CD14-positive monocyte (primary cell): ENCODE results near the gene THG1L. TPM values are rescaled to one million over a fixed set of nuclear protein-coding genes. Genes with fewer than 3 reads are reported as not detected.

Source experiments
- DNase-seq, 3 donors: peaks; one replicate each; pipeline ENCODE4 v3.0.0-alpha.2; 2011 to 2022
- H2AFZ ChIP-seq: 2 replicates; pipeline ENCODE4 v1.6.0; 2012; ENCODE audit warnings: mild to moderate bottlenecking, low read depth, low read length, inconsistent platforms; ENCODE audit not compliant: insufficient read depth, poor library complexity, severe bottlenecking
- H3K27ac ChIP-seq, 2 donors: 1 replicate in 1 of 2; 2 replicates in 1 of 2; pipeline ENCODE4 v1.5.1; 2012 to 2013; ENCODE audit warnings: low read length in 2 of 2, control low read depth in 1 of 2, inconsistent platforms in 1 of 2, low read depth in 1 of 2, mild to moderate bottlenecking in 1 of 2
- H3K27me3 ChIP-seq, 2 donors: one replicate each; pipeline versions ENCODE4 v1.6.0 to v1.6.1; 2011 to 2013; ENCODE audit warnings: low read length in 2 of 2; ENCODE audit not compliant: control insufficient read depth in 2 of 2, insufficient read depth in 2 of 2
- H3K36me3 ChIP-seq, 2 donors: replicated peaks in 1 of 2; 1 replicate in 1 of 2; 2 replicates in 1 of 2; pipeline versions ENCODE4 v1.5.1 to v1.6.1; 2012 to 2013; ENCODE audit warnings: low read length in 2 of 2, control low read depth in 1 of 2, inconsistent platforms in 1 of 2, mild to moderate bottlenecking in 1 of 2; ENCODE audit not compliant: insufficient read depth in 2 of 2, control insufficient read depth in 1 of 2
- H3K4me1 ChIP-seq, 2 donors: 1 replicate in 1 of 2; 2 replicates in 1 of 2; pipeline versions ENCODE4 v1.5.1 to v1.6.1; 2012 to 2013; ENCODE audit warnings: low read length in 2 of 2, control low read depth in 1 of 2, inconsistent platforms in 1 of 2, mild to moderate bottlenecking in 1 of 2, moderate library complexity in 1 of 2; ENCODE audit not compliant: insufficient read depth in 2 of 2, control insufficient read depth in 1 of 2
- H3K4me2 ChIP-seq: replicated peaks from 2 replicates; pipeline ENCODE3; 2012; ENCODE audit warnings: low read length, moderate library complexity, mild to moderate bottlenecking; ENCODE audit not compliant: poor library complexity, severe bottlenecking; ENCODE audit errors: extremely low read depth
- H3K4me3 ChIP-seq, 3 experiments: fragments of 200-600 bp in 1 of 3; sonication (generic) in 1 of 3; replicated peaks in 1 of 3; 1 replicate in 2 of 3; 2 replicates in 1 of 3; pipeline ENCODE4 v1.5.1; 2011 to 2013; ENCODE audit warnings: low read length in 3 of 3, mild to moderate bottlenecking in 3 of 3, control low read depth in 2 of 3, low read depth in 2 of 3, inconsistent platforms in 1 of 3, moderate library complexity in 1 of 3
- H3K79me2 ChIP-seq: 2 replicates; pipeline ENCODE4 v1.6.0; 2012; ENCODE audit warnings: mild to moderate bottlenecking, control low read depth, inconsistent platforms, low read length, moderate library complexity; ENCODE audit not compliant: insufficient read depth
- H3K9ac ChIP-seq: 2 replicates; pipeline ENCODE4 v1.6.0; 2017; ENCODE audit warnings: low read length, mild to moderate bottlenecking; ENCODE audit not compliant: insufficient read depth, poor library complexity, severe bottlenecking
- H3K9me3 ChIP-seq, 2 donors: replicated peaks in 1 of 2; 1 replicate in 1 of 2; 2 replicates in 1 of 2; pipeline versions ENCODE4 v1.5.1 to v1.6.1; 2012 to 2013; ENCODE audit warnings: low read length in 2 of 2, control low read depth in 1 of 2; ENCODE audit not compliant: control insufficient read depth in 1 of 2, insufficient read depth in 1 of 2
- H4K20me1 ChIP-seq: 2 replicates; pipeline ENCODE4 v1.6.0; 2012; ENCODE audit warnings: mild to moderate bottlenecking, low read length, control low read depth, moderate library complexity; ENCODE audit not compliant: insufficient read depth
- H3K27ac Mint-ChIP-seq, 7 donors: one replicate each; pipeline ENCODE4 v1.8.0; 2020; ENCODE audit warnings: mild to moderate bottlenecking in 7 of 7, mixed read lengths in 7 of 7, moderate library complexity in 6 of 7, inconsistent platforms in 2 of 7
- H3K27me3 Mint-ChIP-seq, 3 donors: one replicate each; pipeline ENCODE4 v1.8.0; 2021 to 2022; ENCODE audit warnings: low read depth in 3 of 3, mild to moderate bottlenecking in 3 of 3, mixed read lengths in 3 of 3, moderate library complexity in 3 of 3, inconsistent platforms in 1 of 3
- H3K36me3 Mint-ChIP-seq, 2 donors: one replicate each; pipeline ENCODE4 v1.8.0; 2020; ENCODE audit warnings: mixed read lengths in 2 of 2, inconsistent platforms in 1 of 2, mild to moderate bottlenecking in 1 of 2
- H3K4me1 Mint-ChIP-seq: one replicate; pipeline ENCODE4 v1.8.0; 2020; ENCODE audit warnings: mild to moderate bottlenecking, mixed read lengths
- H3K4me3 Mint-ChIP-seq, 2 donors: one replicate each; pipeline ENCODE4 v1.8.0; 2020; ENCODE audit warnings: mild to moderate bottlenecking in 2 of 2, mixed read lengths in 2 of 2, moderate library complexity in 1 of 2
- H3K9me3 Mint-ChIP-seq, 7 donors: one replicate each; pipeline ENCODE4 v1.8.0; 2020 to 2022; ENCODE audit warnings: mixed read lengths in 7 of 7, mild to moderate bottlenecking in 6 of 7, moderate library complexity in 6 of 7, inconsistent platforms in 2 of 7
- WGBS: methylation state at CpG from one replicate; pipeline ENCODE4 v1.1.5; 2013; ENCODE audit warnings: missing lambda C conversion rate; ENCODE audit not compliant: insufficient coverage; 5-methylcytosine and 5-hydroxymethylcytosine counted together
- intact Hi-C, 2 donors: fragments of 100-400 bp; cut with micrococcal nuclease; formaldehyde crosslinking; loops; one replicate each; pipeline versions ENCODE4 v1.15.0 to v1.15.1; 2023
- polyA plus RNA-seq, 3 donors: library from polyadenylated mRNA; depleted of rRNA in 1 of 3; unstranded in 2 of 3; stranded (reverse) in 1 of 3; fragments of 300-500 nt in 2 of 3; fragments of >200 nt in 1 of 3; fragmentation: Illumina TruSeq in 2 of 3; gene quantifications; 1 replicate in 2 of 3; 2 replicates in 1 of 3; pipeline ENCODE4 v1.2.3, GENCODE V29; 2012 to 2021
- TF ChIP-seq, protein P1 (sequence below): fragments of 200-600 bp; IDR thresholded peaks from one replicate; pipeline ENCODE4 v1.8.0; 2022; ENCODE audit warnings: antibody characterized with exemption, mild to moderate bottlenecking

THG1L gene
- polyA plus RNA-seq, 3 donors: 7.6 to 12.2 (median 7.6) TPM

DNA sequence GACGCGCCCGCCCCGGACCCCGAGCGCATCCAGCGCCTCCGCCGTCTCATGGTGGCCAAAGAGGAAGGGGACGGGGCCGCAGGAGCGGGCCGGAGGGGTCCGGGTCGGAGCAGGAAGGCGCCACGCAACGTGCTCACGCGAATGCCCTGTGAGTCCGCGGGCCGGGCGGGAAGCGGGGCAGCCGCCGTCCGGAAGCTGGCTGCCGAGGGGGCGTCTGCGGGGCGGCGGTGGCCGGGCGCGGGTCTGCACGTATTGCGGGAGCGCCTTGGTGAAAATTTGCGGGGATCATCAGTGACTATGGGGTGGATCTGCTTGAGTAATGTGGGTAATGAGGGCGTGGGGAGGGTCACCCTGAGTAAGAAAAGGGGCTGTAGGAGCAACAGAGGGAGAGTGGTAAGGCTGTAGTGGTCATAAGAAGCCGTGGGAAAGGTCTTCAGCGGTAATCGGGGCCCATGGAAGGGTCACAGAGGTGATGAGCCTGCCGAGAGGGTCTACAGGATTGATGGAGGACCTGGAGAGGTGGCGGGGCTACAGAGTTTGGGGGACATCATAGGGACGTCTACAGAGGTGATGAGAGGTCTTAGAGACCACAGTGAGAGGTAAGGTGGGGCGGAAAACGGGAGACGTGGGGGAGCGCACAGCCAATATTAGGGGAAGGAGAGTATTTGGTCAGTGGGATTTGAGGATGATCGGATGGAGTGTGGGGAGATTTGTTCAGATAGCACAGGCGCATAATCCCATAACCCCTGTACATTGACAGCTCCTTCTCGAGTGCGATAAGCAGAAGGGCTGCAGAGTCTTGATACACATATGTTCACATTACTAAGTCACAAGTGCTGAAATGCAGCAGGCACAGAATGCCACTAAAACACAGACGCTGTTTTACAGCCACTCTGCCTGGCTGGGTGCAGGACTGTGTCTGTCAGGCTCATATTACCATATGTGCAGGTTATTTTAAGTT lies 13.1 kb downstream of the THG1L start:
- Histone ChIP-seq H3K27me3 (no peaks in the 10 kb centered on the region), H3K4me3 (peak overlapping the region; percentile 55 to 83 (median 58)), H3K79me2 (peaks cover 3% of the 10 kb centered on the region), H3K27ac (peak overlapping the region in 1 of 2 donors; percentile 11), H3K9ac (peak overlapping the region; percentile 63), H4K20me1 (no peaks in the 10 kb centered on the region), H3K9me3 (no peaks in the 10 kb centered on the region), H3K4me1 (peaks cover 12 to 17% of the 10 kb centered on the region in 2 donors), H2AFZ (peak overlapping the region; percentile 96), H3K4me2 (peak overlapping the region; percentile 94), H3K36me3 (peaks cover 1 to 9% of the 10 kb centered on the region in 2 donors)
- peaks cover 11 to 13% of the 10 kb centered on the region in 2 donors for H3K36me3 Mint-ChIP-seq
- TF ChIP-seq, protein P1, sequence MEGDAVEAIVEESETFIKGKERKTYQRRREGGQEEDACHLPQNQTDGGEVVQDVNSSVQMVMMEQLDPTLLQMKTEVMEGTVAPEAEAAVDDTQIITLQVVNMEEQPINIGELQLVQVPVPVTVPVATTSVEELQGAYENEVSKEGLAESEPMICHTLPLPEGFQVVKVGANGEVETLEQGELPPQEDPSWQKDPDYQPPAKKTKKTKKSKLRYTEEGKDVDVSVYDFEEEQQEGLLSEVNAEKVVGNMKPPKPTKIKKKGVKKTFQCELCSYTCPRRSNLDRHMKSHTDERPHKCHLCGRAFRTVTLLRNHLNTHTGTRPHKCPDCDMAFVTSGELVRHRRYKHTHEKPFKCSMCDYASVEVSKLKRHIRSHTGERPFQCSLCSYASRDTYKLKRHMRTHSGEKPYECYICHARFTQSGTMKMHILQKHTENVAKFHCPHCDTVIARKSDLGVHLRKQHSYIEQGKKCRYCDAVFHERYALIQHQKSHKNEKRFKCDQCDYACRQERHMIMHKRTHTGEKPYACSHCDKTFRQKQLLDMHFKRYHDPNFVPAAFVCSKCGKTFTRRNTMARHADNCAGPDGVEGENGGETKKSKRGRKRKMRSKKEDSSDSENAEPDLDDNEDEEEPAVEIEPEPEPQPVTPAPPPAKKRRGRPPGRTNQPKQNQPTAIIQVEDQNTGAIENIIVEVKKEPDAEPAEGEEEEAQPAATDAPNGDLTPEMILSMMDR: no peak
- peak overlapping the region; percentile 49 to 82 (median 65) for H3K27ac Mint-ChIP-seq
- peak overlapping the region; percentile 90 to 96 for H3K4me3 Mint-ChIP-seq
- peaks cover 4 to 6% (median 5%) of the 10 kb centered on the region in 3 donors for H3K27me3 Mint-ChIP-seq
- intact Hi-C loops: loop anchor here (5.0 to 10.0 kb wide), 5 partner anchors 77 to 420 kb away; partner anchors contain the start of gene CLINT1 (in 1 of the 2)
- WGBS: 2% methylated on average over 53 of the region's 56 CpGs
- peak; percentile 18 to 54 (median 46) for DNase-seq
- H3K9me3 Mint-ChIP-seq: peaks cover 0 to 2% (median 0%) of the 10 kb centered on the region in 7 donors
- H3K4me1 Mint-ChIP-seq: peaks cover 18% of the 10 kb centered on the region

DNA sequence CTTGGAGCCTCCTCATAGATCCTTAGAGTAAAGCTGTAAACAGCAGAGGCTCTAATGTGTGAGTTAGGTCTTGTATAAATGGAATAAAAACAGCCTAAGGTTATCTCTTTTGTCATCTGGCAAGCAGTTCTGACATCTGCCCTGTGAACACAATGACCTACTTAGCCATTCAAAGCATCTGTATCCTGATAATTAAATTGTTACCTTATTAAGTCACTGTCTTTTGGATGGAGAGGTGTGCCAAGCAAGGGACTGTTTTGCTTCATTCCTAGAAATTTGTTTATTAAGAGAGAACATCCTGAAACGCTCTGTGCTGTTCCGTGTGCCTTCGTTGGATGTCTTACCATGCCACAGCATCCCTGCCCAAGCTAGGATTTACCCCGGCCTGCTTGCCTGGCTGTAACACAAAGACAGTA lies 13.8 kb downstream of the THG1L start:
- Histone ChIP-seq H3K4me3 (peak overlapping the region in 1 of 3 experiments; percentile 83), H3K79me2 (peaks cover 3% of the 10 kb centered on the region), H3K9me3 (no peaks in the 10 kb centered on the region), H2AFZ (peak overlapping the region; percentile 96), H3K36me3 (peaks cover 0 to 2% of the 10 kb centered on the region in 2 donors), H3K4me2 (peak overlapping the region; percentile 94), H3K27me3 (no peaks in the 10 kb centered on the region), H3K27ac (no peak overlapping the region), H3K9ac (no peak overlapping the region), H3K4me1 (peaks cover 12 to 17% of the 10 kb centered on the region in 2 donors), H4K20me1 (no peaks in the 10 kb centered on the region)
- Mint-ChIP-seq H3K4me1 (peaks cover 18% of the 10 kb centered on the region), H3K4me3 (no peak overlapping the region), H3K27me3 (peaks cover 5 to 6% (median 5%) of the 10 kb centered on the region in 3 donors), H3K36me3 (peaks cover 4 to 6% of the 10 kb centered on the region in 2 donors), H3K9me3 (peaks cover 0 to 2% (median 0%) of the 10 kb centered on the region in 7 donors), H3K27ac (no peak overlapping the region)
- WGBS: 92% methylated on average over 3 of the region's 4 CpGs
- TF ChIP-seq, protein P1: no peak
- intact Hi-C loops: loop anchor here in 1 of 2 donors (10.0 kb wide), 2 partner anchors 110 to 420 kb away; partner anchors contain the start of gene CLINT1
- DNase-seq: no peak
